ENCODE data around the gene UBA7.

DNA sequence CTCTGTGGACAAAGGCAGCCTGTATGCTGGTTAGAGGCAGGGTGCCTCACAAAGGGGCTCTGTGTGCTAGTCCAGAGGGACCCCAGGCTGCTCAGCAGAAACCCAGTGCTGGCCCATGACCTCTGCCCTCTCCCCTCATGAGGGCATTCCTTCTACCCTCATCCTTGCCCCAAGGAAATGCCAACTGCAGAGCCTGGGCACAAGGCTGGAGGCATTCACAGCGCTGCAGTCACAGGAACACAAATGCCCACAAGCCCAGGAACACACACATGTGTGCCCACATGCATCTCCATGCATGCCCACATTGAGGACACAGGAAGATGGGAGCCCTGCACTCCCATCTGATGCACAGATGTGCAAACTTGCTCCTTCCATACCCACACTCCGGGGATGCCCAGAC, 6.9 kb downstream of the UBA7 start:
- TF ChIP-seq NFYB (CRISPR knock-in tag; IDR thresholded peaks at IDR 0.05), result no peak
- TF ChIP-seq, protein P1, sequence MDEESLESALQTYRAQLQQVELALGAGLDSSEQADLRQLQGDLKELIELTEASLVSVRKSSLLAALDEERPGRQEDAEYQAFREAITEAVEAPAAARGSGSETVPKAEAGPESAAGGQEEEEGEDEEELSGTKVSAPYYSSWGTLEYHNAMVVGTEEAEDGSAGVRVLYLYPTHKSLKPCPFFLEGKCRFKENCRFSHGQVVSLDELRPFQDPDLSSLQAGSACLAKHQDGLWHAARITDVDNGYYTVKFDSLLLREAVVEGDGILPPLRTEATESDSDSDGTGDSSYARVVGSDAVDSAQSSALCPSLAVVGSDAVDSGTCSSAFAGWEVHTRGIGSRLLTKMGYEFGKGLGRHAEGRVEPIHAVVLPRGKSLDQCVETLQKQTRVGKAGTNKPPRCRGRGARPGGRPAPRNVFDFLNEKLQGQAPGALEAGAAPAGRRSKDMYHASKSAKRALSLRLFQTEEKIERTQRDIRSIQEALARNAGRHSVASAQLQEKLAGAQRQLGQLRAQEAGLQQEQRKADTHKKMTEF (CRISPR knock-in tag; IDR thresholded peaks at IDR 0.05), result no peak
- TF ChIP-seq JUN (CRISPR knock-in tag; IDR thresholded peaks at IDR 0.05), result no peak
- no peak for TF ChIP-seq KDM5B (CRISPR knock-in tag; IDR thresholded peaks at IDR 0.05; ENCODE audit: borderline replicate concordance)
- TF ChIP-seq ZSCAN25 (CRISPR knock-in tag; IDR thresholded peaks at IDR 0.05), result no peak
- TF ChIP-seq, protein P2, sequence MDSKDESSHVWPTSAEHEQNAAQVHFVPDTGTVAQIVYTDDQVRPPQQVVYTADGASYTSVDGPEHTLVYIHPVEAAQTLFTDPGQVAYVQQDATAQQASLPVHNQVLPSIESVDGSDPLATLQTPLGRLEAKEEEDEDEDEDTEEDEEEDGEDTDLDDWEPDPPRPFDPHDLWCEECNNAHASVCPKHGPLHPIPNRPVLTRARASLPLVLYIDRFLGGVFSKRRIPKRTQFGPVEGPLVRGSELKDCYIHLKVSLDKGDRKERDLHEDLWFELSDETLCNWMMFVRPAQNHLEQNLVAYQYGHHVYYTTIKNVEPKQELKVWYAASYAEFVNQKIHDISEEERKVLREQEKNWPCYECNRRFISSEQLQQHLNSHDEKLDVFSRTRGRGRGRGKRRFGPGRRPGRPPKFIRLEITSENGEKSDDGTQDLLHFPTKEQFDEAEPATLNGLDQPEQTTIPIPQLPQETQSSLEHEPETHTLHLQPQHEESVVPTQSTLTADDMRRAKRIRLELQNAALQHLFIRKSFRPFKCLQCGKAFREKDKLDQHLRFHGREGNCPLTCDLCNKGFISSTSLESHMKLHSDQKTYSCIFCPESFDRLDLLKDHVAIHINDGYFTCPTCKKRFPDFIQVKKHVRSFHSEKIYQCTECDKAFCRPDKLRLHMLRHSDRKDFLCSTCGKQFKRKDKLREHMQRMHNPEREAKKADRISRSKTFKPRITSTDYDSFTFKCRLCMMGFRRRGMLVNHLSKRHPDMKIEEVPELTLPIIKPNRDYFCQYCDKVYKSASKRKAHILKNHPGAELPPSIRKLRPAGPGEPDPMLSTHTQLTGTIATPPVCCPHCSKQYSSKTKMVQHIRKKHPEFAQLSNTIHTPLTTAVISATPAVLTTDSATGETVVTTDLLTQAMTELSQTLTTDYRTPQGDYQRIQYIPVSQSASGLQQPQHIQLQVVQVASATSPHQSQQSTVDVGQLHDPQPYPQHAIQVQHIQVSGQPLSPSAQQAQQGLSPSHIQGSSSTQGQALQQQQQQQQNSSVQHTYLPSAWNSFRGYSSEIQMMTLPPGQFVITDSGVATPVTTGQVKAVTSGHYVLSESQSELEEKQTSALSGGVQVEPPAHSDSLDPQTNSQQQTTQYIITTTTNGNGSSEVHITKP (CRISPR knock-in tag; IDR thresholded peaks at IDR 0.05; ENCODE audit: low read depth), result no peak
- no peak for TF ChIP-seq CCAR2 (optimal IDR thresholded peaks at IDR 0.05; ENCODE audit: low read depth, low read length)
- no peak for TF ChIP-seq TCF7 (IDR thresholded peaks at IDR 0.05; ENCODE audit: low read depth)
- TF ChIP-seq ZNF441 (CRISPR knock-in tag; IDR thresholded peaks at IDR 0.05; ENCODE audit: borderline replicate concordance), result no peak
- TF ChIP-seq IRF2 (CRISPR knock-in tag; IDR thresholded peaks at IDR 0.05), result no peak
- no peak for TF ChIP-seq ZNF598 (CRISPR knock-in tag; IDR thresholded peaks at IDR 0.05; ENCODE audit: borderline replicate concordance)
- TF ChIP-seq PITX1 (CRISPR knock-in tag; IDR thresholded peaks at IDR 0.05), result no peak
- TF ChIP-seq MTA3 (CRISPR knock-in tag; IDR thresholded peaks at IDR 0.05), result no peak
- TF ChIP-seq ZNF317 (CRISPR knock-in tag; IDR thresholded peaks at IDR 0.05), result no peak

Data from HepG2 (cell line).